Panc1 (cell line): Measurements from ENCODE around the gene SLC6A19. TPM values are rescaled to one million over a fixed set of nuclear protein-coding genes. Genes with fewer than 3 reads are reported as not detected.

Experiments used
- ATAC-seq: fragments of 200-7000 bp; cut with Tn5 transposase; 2 replicates; pipeline ENCODE4 v1.9.1; 2020; ENCODE audit warnings: mild to moderate bottlenecking, moderate library complexity
- BruUV-seq: library from RNA; stranded (reverse); fragments of 400-500 nt; replicated peaks from 2 replicates; lab custom pipeline; 2021; lab: Mats Ljungman, UMichigan
- CTCF ChIA-PET: fragments of 300-600 bp; sonication (Branson Sonifier 250); formaldehyde crosslinking; loops from one replicate; lab custom pipeline; 2022; ENCODE audit warnings: antibody characterized with exemption; lab: Charles Lee
- POLR2A ChIA-PET: fragments of 300-600 bp; sonication (Branson Sonifier 250); formaldehyde crosslinking; loops from one replicate; lab custom pipeline; 2022; ENCODE audit warnings: antibody characterized with exemption; lab: Charles Lee
- DNase-seq: peaks from one replicate; pipeline ENCODE4 v3.0.0-alpha.2; 2010; ENCODE audit warnings: low read depth, low spot score
- H3K27ac ChIP-seq: 2 replicates; pipeline ENCODE4 v1.5.1; 2011; ENCODE audit warnings: mild to moderate bottlenecking, low read length, inconsistent platforms
- H3K27me3 ChIP-seq: fragments of 200-500 bp; sonication (Bioruptor generic); 2 replicates; pipeline ENCODE4 v1.6.0; 2014; ENCODE audit warnings: low read length, inconsistent platforms; ENCODE audit not compliant: control insufficient read depth, insufficient read depth
- H3K36me3 ChIP-seq: fragments of 200-500 bp; sonication (Bioruptor generic); 2 replicates; pipeline ENCODE4 v1.5.1; 2014; ENCODE audit warnings: inconsistent platforms, mild to moderate bottlenecking, low read length, moderate library complexity; ENCODE audit not compliant: control insufficient read depth, insufficient read depth
- H3K4me1 ChIP-seq: 2 replicates; pipeline ENCODE4 v1.5.1; 2011; ENCODE audit warnings: inconsistent platforms, mild to moderate bottlenecking, low read length, moderate library complexity; ENCODE audit not compliant: control insufficient read depth, insufficient read depth
- H3K4me3 ChIP-seq, 2 experiments: 2 replicates each; pipeline ENCODE4 v1.5.1; 2011 to 2012; ENCODE audit warnings: low read depth in 2 of 2, low read length in 2 of 2, mild to moderate bottlenecking in 2 of 2, inconsistent platforms in 1 of 2, moderate library complexity in 1 of 2
- H3K9me3 ChIP-seq: fragments of 200-500 bp; sonication (Bioruptor generic); 2 replicates; pipeline ENCODE4 v1.5.1; 2014; ENCODE audit warnings: low read depth, mild to moderate bottlenecking, inconsistent platforms, low read length, moderate library complexity; ENCODE audit not compliant: control insufficient read depth, insufficient read depth
- CTCF ChIP-seq: fragments of 450-650 bp; IDR thresholded peaks from 2 replicates; pipeline ENCODE4 v1.5.1; 2017; ENCODE audit warnings: mild to moderate bottlenecking
- POLR2AphosphoS5 ChIP-seq: IDR thresholded peaks from 2 replicates; pipeline ENCODE4 v1.6.1; 2012; ENCODE audit warnings: mild to moderate bottlenecking, low read depth, low read length, moderate library complexity
- REST ChIP-seq, 2 experiments: IDR thresholded peaks; 2 replicates each; pipeline ENCODE4 v1.6.1; 2011 to 2012; ENCODE audit warnings: low read depth in 2 of 2, control low read depth in 1 of 2, low read length in 1 of 2, mild to moderate bottlenecking in 1 of 2, moderate library complexity in 1 of 2; ENCODE audit not compliant: insufficient read depth in 1 of 2
- SIN3A ChIP-seq: IDR thresholded peaks from 2 replicates; pipeline ENCODE4 v1.6.1; 2012; ENCODE audit warnings: low read depth, mild to moderate bottlenecking, low read length, moderate library complexity, borderline replicate concordance; ENCODE audit not compliant: insufficient read depth
- TCF7L2 ChIP-seq: IDR thresholded peaks from 2 replicates; pipeline ENCODE4 v1.6.1; 2011; ENCODE audit warnings: mild to moderate bottlenecking, low read depth, low read length, inconsistent platforms
- in situ Hi-C: cut with HindIII; loops from 2 replicates; pipeline ENCODE4 v1.10.0; 2016; ENCODE audit warnings: low sequenced_read_pairs, low pct_unique_long_range_greater_than_20kb
- intact Hi-C: fragments of 100-400 bp; cut with micrococcal nuclease; formaldehyde crosslinking; loops from one replicate; pipeline ENCODE4 v1.10.0; 2022; ENCODE audit not compliant: unreplicated experiment
- total RNA-seq: library from RNA; stranded (reverse); gene quantifications from one replicate; pipeline ENCODE4 v1.2.1, GENCODE V29; 2021; ENCODE audit not compliant: unreplicated experiment

The SLC6A19 gene
- total RNA-seq, 1 experiment from 2014 or later, result 0.23 TPM

GRCh38 chr5:1268666-1269065 lies 67.3 kb downstream of the SLC6A19 start:
- no peak for ATAC-seq
- no TSS peak for BruUV-seq
- Histone ChIP-seq H3K36me3 (no peaks in the 10 kb centered on the region), H3K27me3 (no peaks in the 10 kb centered on the region), H3K4me3 (no peak overlapping the region), H3K9me3 (no peaks in the 10 kb centered on the region), H3K27ac (no peak overlapping the region), H3K4me1 (no peaks in the 10 kb centered on the region)
- intact Hi-C loops, result no loop called here
- in situ Hi-C loops, result no loop called here
- TF ChIP-seq REST (IDR thresholded peaks at IDR 0.05; ENCODE audit: insufficient read depth in 1 of 2, low read depth in 2 of 2, low read length in 1 of 2) (no peak), TCF7L2 (no peak), POLR2AphosphoS5 (no peak), SIN3A (no peak), CTCF (no peak)
- ChIA-PET POLR2A (no interaction called here), CTCF (no interaction called here)
- DNase-seq, result no peak

- intact Hi-C loops (no loop called here), in situ Hi-C loops (no loop called here)
- Histone ChIP-seq H3K9me3 (no peaks in the 10 kb centered on the region), H3K36me3 (no peaks in the 10 kb centered on the region), H3K27me3 (no peaks in the 10 kb centered on the region), H3K4me1 (no peaks in the 10 kb centered on the region), H3K4me3 (no peak overlapping the region), H3K27ac (no peak overlapping the region)
- no TSS peak for BruUV-seq
- DNase-seq, result no peak
- ChIA-PET CTCF (no interaction called here), POLR2A (no interaction called here)
- ATAC-seq, result no peak
- TF ChIP-seq POLR2AphosphoS5 (no peak), SIN3A (no peak), CTCF (no peak), TCF7L2 (no peak), REST (IDR thresholded peaks at IDR 0.05; ENCODE audit: insufficient read depth in 1 of 2, low read depth in 2 of 2, low read length in 1 of 2) (no peak)
Observed at GRCh38 chr5:1270426-1270825, 69.0 kb downstream of the SLC6A19 start.
